A673 (cell line): ENCODE data around the gene ZNF587. TPM values are rescaled to one million over a fixed set of nuclear protein-coding genes. Genes with fewer than 3 reads are reported as not detected.

Experiments
- BruUV-seq: library from RNA; stranded (reverse); fragments of 400-500 nt; replicated peaks from 2 replicates; lab custom pipeline; 2021; lab: Mats Ljungman, UMichigan
- CTCF ChIA-PET: fragments of 300-600 bp; sonication (Branson Sonifier 250); formaldehyde crosslinking; loops from one replicate; lab custom pipeline; 2022; ENCODE audit warnings: antibody characterized with exemption; lab: Charles Lee
- POLR2A ChIA-PET: fragments of 300-600 bp; sonication (Branson Sonifier 250); formaldehyde crosslinking; loops from one replicate; lab custom pipeline; 2022; ENCODE audit warnings: antibody characterized with exemption; ENCODE audit not compliant: low non-redundant PET; lab: Charles Lee
- DNase-seq: peaks from one replicate; pipeline ENCODE4 v3.0.0-alpha.2; 2015; ENCODE audit warnings: low spot score
- H3K27ac ChIP-seq: fragments of 200-600 bp; sonication (generic); 2 replicates; pipeline ENCODE4 v1.5.1; 2016; ENCODE audit warnings: mixed run types, low read depth, mild to moderate bottlenecking, mixed read lengths, antibody characterized with exemption, low read length; ENCODE audit not compliant: poor library complexity, severe bottlenecking
- H3K27me3 ChIP-seq: fragments of 200-600 bp; sonication (generic); replicated peaks from 2 replicates; pipeline ENCODE4 v1.6.1; 2017; ENCODE audit warnings: mixed run types, low read depth, mild to moderate bottlenecking, mixed read lengths, antibody characterized with exemption, low read length; ENCODE audit not compliant: insufficient read depth, poor library complexity
- H3K36me3 ChIP-seq: fragments of 200-600 bp; sonication (generic); 2 replicates; pipeline ENCODE4 v1.6.1; 2016; ENCODE audit warnings: mixed run types, mild to moderate bottlenecking, mixed read lengths, antibody characterized with exemption, low read length; ENCODE audit not compliant: insufficient read depth, poor library complexity, severe bottlenecking
- H3K4me1 ChIP-seq: fragments of 200-600 bp; sonication (generic); 2 replicates; pipeline ENCODE4 v1.6.1; 2017; ENCODE audit warnings: mixed run types, mild to moderate bottlenecking, mixed read lengths, antibody characterized with exemption, low read length; ENCODE audit not compliant: insufficient read depth, poor library complexity, severe bottlenecking
- H3K4me3 ChIP-seq: fragments of 200-600 bp; sonication (generic); 2 replicates; pipeline ENCODE4 v1.5.1; 2016; ENCODE audit warnings: low read depth, mixed run types, mild to moderate bottlenecking, mixed read lengths, low read length; ENCODE audit not compliant: poor library complexity, severe bottlenecking
- H3K9me3 ChIP-seq: fragments of 200-600 bp; sonication (generic); 2 replicates; pipeline ENCODE4 v1.6.1; 2016; ENCODE audit warnings: mixed run types, low read depth, mild to moderate bottlenecking, mixed read lengths, antibody characterized with exemption, low read length; ENCODE audit not compliant: poor library complexity, severe bottlenecking
- CTCF ChIP-seq: fragments of 300-800, 200-600 bp; sonication (generic); conservative IDR thresholded peaks from 2 replicates; pipeline ENCODE4 v1.5.1; 2017; ENCODE audit warnings: low read depth, mild to moderate bottlenecking, antibody characterized with exemption, low read length, moderate library complexity, mixed read lengths
- EZH2 ChIP-seq: fragments of 200-600 bp; sonication (generic); IDR thresholded peaks from 2 replicates; pipeline ENCODE4 v1.6.1; 2017; ENCODE audit warnings: borderline replicate concordance, low read depth, mild to moderate bottlenecking, mixed read lengths, antibody characterized with exemption, low read length; ENCODE audit not compliant: poor library complexity, severe bottlenecking
- intact Hi-C: fragments of 100-400 bp; cut with micrococcal nuclease; formaldehyde crosslinking; loops from one replicate; pipeline ENCODE4 v1.10.0; 2022; ENCODE audit not compliant: unreplicated experiment
- total RNA-seq: library from RNA; stranded (reverse); gene quantifications from 2 replicates; pipeline ENCODE4 v1.2.3, GENCODE V29; 2021

The ZNF587 gene
- total RNA-seq, 1 experiment from 2014 or later = 43.2 TPM

GRCh38 chr19:57886046-57886445 lies 36.4 kb downstream of the ZNF587 start:
- CTCF ChIA-PET = no interaction called here

DNA sequence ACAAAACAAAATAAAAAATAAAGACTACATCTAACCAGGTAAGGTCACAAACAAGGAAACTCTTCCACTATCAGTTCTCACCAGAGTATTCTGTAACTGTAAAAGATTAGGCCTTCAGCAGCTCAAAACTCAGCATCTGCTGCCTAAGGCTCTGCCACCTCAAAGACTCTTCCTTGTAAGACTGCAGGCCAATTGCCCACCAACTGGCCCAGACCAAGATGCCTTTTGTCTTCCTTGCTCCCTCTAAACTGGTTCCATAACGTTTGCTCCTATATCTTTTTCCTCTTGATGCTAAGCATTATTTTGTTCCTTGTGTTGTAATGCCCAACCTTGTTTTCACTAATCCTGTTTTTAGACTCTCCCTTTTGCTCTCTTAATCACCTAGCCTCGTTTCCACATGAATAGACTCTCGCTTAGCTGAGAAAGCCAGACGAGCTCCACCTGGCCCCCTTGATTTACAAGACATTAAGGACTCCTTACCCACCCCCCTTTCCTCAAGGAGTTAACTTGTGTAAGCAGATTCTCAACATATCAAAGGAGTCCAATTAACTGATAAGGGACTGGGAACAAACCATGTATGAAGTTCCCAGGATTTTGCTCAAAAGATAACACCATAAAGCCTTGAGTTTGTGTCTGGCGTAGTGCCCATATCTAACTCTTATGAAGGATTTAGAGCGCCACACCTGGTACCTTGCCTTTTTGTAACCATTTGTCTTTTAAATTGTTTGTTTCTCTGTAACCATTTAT lies 37.7 kb downstream of the ZNF587 start:
- no TSS peak for BruUV-seq
- no peak for DNase-seq
- ChIA-PET CTCF (no interaction called here), POLR2A (no interaction called here)
- no peak for TF ChIP-seq CTCF
- Histone ChIP-seq H3K4me3 (peak overlapping the region; percentile 79), H3K27me3 (no peaks in the 10 kb centered on the region), H3K36me3 (peaks cover 36% of the 10 kb centered on the region), H3K27ac (no peak overlapping the region), H3K9me3 (peaks cover 30% of the 10 kb centered on the region), H3K4me1 (no peaks in the 10 kb centered on the region)
- intact Hi-C loops = no loop called here

More at GRCh38 chr19:57886046-57886445, 36.4 kb downstream of the ZNF587 start:
- intact Hi-C loops = no loop called here
- Histone ChIP-seq H3K27ac (no peak overlapping the region), H3K4me3 (no peak overlapping the region), H3K4me1 (no peaks in the 10 kb centered on the region), H3K9me3 (peaks cover 30% of the 10 kb centered on the region), H3K36me3 (peaks cover 36% of the 10 kb centered on the region), H3K27me3 (no peaks in the 10 kb centered on the region)
- no peak for DNase-seq
- POLR2A ChIA-PET = no interaction called here
- BruUV-seq = no TSS peak
- TF ChIP-seq EZH2 (no peak), CTCF (no peak)

DNA sequence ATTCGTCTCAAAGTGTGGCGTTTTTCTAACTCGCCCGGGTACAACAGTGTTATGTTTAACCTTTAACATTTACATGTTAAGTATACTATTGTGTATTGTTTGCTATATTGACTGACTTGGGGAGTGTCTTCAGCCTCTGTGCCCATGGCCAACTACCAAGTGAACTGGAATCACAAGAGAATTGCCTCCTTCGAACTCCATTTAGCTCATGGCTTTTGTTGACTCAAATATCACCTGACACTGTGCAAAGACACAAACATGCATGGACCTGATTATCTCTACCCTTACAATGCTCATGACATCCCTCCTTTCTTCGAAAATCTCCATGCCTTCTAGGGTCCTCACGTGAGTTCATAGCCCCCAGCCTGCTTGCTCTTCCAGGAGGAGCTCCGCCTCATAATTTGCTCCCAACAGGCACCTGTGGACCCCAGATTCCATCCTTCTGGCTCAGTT lies 38.5 kb downstream of the ZNF587 start:
- TF ChIP-seq CTCF (no peak), EZH2 (no peak)
- TSS peak; percentile 63 for BruUV-seq
- Histone ChIP-seq H3K27me3 (no peaks in the 10 kb centered on the region), H3K27ac (peak overlapping the region; percentile 72), H3K36me3 (peaks cover 29% of the 10 kb centered on the region), H3K4me1 (no peaks in the 10 kb centered on the region), H3K4me3 (peak overlapping the region; percentile 79), H3K9me3 (peaks cover 30% of the 10 kb centered on the region)
- intact Hi-C loops = no loop called here
- peak; percentile 17 for DNase-seq
- POLR2A ChIA-PET = no interaction called here
- CTCF ChIA-PET = no interaction called here
